ENCODE measurements around the gene TRIM27.

DNA sequence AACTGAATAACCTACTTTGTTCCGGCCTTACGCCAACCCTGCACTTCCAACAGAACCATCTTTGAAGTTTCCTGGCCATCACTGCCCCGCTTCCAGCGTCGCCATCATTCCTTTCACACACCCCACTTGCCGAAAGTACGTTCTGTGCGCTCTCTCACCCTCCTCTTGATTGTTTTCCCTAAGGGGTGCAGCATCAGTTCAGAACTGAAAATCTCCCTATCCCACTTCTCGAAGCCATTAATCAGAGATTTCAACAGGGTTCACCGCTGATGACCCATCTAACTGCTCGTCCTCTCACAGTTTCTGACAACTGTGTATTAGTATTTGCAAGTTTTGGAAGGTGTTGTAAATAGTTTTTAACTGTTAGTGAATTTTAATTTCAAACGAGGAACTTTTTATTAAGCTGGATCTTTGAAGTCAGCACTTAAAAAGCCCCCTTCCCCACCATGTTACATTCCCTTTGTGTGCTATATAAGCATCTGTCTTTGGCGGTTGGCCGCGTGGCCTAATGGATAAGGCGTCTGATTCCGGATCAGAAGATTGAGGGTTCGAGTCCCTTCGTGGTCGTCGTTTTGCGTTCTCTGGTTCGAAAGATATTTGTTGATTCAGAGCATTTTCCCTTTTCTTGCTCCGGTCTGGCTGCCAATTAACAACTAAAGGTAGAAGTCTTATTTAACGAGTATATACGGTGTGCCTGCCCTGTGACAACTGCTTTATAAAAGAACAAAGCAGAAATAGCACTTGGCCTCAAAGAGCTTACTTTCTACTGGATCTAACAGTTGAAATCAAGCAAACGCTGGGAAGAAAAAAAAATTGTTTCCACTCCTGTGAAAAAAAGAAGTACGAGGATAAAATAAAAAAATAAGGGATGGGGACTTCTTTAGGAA is 42.6 kb downstream of the TRIM27 start:
- TF ChIP-seq, protein P1, sequence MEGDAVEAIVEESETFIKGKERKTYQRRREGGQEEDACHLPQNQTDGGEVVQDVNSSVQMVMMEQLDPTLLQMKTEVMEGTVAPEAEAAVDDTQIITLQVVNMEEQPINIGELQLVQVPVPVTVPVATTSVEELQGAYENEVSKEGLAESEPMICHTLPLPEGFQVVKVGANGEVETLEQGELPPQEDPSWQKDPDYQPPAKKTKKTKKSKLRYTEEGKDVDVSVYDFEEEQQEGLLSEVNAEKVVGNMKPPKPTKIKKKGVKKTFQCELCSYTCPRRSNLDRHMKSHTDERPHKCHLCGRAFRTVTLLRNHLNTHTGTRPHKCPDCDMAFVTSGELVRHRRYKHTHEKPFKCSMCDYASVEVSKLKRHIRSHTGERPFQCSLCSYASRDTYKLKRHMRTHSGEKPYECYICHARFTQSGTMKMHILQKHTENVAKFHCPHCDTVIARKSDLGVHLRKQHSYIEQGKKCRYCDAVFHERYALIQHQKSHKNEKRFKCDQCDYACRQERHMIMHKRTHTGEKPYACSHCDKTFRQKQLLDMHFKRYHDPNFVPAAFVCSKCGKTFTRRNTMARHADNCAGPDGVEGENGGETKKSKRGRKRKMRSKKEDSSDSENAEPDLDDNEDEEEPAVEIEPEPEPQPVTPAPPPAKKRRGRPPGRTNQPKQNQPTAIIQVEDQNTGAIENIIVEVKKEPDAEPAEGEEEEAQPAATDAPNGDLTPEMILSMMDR (IDR thresholded peaks at IDR 0.05): no peak
- peak in 1 of 2 donors; percentile 71 for TF ChIP-seq POLR2AphosphoS5 (IDR thresholded peaks at IDR 0.05; ENCODE audit: insufficient read depth in 1 of 2, low read depth in 1 of 2)
